IPS-18c (cell line): ENCODE results near the gene ADA.

Experiments used
- H3K4me3 ChIP-seq: 2 replicates; pipeline ENCODE4 v1.7.0; 2013; ENCODE audit warnings: low read depth, mild to moderate bottlenecking, low read length, moderate library complexity; ENCODE audit not compliant: insufficient read depth
- H3K9me3 ChIP-seq: one replicate; pipeline ENCODE4 v1.6.1; 2013; ENCODE audit warnings: mild to moderate bottlenecking, low read length, moderate library complexity; ENCODE audit not compliant: control insufficient read depth, insufficient read depth

ADA gene

GRCh38 chr20:44635877-44636276 lies 15.6 kb downstream of the ADA start:
- Histone ChIP-seq H3K4me3 (no peak overlapping the region), H3K9me3 (peaks cover 4% of the 10 kb centered on the region)

- Histone ChIP-seq H3K4me3 (no peak overlapping the region), H3K9me3 (no peaks in the 10 kb centered on the region)
Measured at GRCh38 chr20:44633872-44634600, 17.5 kb downstream of the ADA start.

GRCh38 chr20:44633187-44633810 lies 18.2 kb downstream of the ADA start:
- Histone ChIP-seq H3K4me3 (no peak overlapping the region), H3K9me3 (no peaks in the 10 kb centered on the region)

- H3K4me3 ChIP-seq: no peak overlapping the region
- no peaks in the 10 kb centered on the region for H3K9me3 ChIP-seq
Measured at GRCh38 chr20:44632103-44632752, 19.3 kb downstream of the ADA start.

GRCh38 chr20:44630297-44630696 lies 21.2 kb downstream of the ADA start:
- H3K4me3 ChIP-seq: no peak overlapping the region
- no peaks in the 10 kb centered on the region for H3K9me3 ChIP-seq

DNA sequence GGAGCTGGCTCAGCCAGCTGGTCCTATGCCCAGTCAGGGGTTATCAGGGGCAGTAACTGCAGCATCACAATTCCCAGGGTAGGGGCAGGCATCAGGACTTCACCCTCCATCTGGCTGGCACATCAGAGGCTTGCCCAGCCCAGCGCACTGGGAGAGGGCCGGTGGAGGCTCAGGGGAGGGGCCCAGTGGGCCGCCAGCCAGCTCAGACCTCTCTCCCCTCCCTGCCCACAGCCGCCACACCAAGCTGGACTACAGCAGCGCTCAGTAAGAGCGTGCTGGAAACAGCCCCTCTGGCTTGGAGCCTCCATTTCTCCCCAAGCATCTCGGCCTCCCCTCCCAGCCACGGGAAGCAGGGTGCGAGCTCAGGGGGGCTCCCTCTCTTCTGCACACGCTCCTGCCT lies 22.0 kb downstream of the ADA start:
- Histone ChIP-seq H3K4me3 (no peak overlapping the region), H3K9me3 (no peaks in the 10 kb centered on the region)

DNA sequence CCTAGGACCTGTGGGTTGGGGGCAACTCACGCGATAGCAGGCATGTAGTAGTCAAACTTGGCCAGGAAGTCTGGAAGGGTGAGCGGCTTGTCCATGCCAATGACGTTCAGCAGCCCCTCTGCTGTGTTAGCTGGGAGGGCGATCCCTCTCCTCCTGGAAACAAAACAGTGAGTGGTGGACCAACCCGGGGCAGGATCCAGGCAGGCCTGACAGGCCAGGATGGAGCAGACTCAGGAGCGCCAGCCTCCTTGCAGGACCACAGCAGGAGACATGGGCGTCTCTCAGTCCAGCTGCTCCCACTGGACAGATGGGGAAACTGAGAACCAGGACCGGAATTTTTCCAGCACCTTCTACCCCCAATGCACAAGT lies 22.5 kb downstream of the ADA start:
- Histone ChIP-seq H3K9me3 (no peaks in the 10 kb centered on the region), H3K4me3 (no peak overlapping the region)

GRCh38 chr20:44627364-44628010 lies 24.0 kb downstream of the ADA start:
- H3K4me3 ChIP-seq: no peak overlapping the region
- no peaks in the 10 kb centered on the region for H3K9me3 ChIP-seq

GRCh38 chr20:44626278-44626677 lies 25.2 kb downstream of the ADA start:
- Histone ChIP-seq H3K4me3 (no peak overlapping the region), H3K9me3 (no peaks in the 10 kb centered on the region)

DNA sequence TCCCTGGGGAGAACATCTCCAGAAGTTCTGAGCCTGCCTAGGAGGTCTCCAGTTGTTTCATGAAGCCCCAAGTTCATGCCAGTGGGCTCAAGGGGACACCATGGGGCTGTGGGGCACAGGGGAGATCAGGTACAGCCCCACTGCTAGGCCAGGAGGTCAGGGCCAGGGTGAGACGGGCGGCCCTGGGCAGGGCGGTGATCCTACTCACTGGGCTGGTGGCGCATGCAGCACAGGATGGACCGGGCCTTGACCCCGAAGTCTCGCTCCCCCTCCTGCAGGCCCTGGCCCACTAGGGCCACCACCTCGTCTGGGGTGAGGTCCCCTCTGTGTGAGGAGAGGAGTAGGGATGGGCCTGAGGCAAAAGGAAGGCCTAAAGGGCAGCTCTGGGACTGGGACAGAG lies 26.1 kb downstream of the ADA start:
- H3K9me3 ChIP-seq: no peaks in the 10 kb centered on the region
- H3K4me3 ChIP-seq: no peak overlapping the region

DNA sequence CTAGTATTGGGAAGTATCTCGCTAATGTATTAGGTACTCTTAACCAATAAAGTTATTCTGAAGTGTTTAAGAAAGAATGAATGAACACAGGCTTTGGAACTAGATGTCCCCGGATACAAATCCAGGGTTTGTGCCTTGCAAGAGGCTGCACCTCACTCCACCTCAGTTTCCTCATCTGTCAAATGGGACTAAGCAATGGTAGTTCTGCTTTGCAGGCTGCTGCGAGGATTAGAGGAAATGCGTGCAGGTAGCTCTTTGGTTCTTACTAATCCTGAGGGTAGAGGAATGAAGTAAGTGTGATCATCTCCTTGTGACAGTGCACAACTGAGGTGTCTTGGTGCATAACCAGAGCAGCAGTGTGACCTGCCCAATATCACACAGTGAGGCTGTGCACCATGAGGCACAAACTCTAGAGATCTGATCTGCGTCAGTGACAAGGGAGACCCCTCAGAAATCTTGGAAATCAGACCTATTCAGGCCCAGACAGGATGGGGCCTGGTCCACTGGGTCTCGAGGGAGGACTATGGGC lies 26.7 kb downstream of the ADA start:
- Histone ChIP-seq H3K9me3 (no peaks in the 10 kb centered on the region), H3K4me3 (no peak overlapping the region)

- Histone ChIP-seq H3K9me3 (no peaks in the 10 kb centered on the region), H3K4me3 (no peak overlapping the region)
Measured at GRCh38 chr20:44624152-44624551, 27.3 kb downstream of the ADA start.

DNA sequence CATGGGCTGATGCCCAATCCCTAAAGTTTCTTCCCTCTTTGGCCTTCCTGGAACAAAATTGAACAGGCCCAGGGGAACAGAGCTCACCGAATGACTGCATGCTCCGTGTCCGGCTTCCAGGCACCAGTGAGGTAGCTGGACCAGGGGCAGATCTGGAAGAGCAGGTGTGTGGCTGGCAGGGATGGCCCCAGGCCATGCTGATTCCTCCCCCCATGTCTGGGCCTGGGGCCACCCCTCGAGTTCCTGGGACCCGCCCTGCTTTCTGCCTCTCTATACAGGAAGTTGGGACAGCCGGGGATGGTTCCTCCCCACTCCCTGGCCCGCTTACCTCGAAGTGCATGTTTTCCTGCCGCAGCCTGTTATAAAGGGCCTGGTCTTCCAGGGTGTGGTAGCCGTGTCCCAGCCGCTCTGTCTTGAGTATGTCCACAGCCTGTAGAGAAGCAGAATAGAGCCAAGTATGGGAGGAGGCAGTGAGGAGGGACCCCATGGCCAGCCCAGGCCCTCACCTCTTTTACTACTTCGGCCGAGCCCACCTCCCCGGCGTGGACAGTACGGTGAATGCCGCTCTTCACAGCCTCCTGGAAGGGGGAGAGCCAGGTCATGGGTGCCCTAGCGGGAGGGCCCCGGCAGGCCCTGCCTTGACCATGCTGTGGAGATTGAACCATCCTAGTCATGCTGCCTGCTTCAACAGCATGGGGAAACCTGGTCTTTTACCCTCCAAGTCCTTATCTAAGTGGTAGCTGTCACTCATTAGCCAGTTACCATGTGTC lies 28.8 kb downstream of the ADA start:
- H3K9me3 ChIP-seq: no peaks in the 10 kb centered on the region
- no peak overlapping the region for H3K4me3 ChIP-seq

DNA sequence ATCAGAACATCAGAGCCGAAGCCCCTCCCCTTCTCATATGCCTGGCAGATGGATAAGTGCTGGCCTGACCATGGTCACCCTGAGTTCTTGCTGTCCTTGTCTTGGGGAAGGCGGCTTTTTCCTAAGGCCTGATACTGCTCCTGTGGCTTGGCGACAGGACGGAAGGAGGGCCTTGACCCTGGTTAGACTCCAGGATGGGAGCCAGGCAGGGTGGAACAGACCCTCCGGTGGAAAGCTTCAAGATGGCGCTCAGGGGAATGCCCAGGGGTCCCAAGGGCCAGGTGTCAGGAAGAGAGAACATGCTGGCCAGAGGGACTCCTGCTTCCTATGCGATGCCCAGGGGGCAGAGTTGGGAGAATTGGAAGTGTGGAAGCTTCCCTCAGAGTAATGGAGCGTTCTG lies 29.6 kb downstream of the ADA start:
- Histone ChIP-seq H3K9me3 (no peaks in the 10 kb centered on the region), H3K4me3 (no peak overlapping the region)

GRCh38 chr20:44621325-44621724 lies 30.2 kb downstream of the ADA start:
- Histone ChIP-seq H3K4me3 (no peak overlapping the region), H3K9me3 (no peaks in the 10 kb centered on the region)

DNA sequence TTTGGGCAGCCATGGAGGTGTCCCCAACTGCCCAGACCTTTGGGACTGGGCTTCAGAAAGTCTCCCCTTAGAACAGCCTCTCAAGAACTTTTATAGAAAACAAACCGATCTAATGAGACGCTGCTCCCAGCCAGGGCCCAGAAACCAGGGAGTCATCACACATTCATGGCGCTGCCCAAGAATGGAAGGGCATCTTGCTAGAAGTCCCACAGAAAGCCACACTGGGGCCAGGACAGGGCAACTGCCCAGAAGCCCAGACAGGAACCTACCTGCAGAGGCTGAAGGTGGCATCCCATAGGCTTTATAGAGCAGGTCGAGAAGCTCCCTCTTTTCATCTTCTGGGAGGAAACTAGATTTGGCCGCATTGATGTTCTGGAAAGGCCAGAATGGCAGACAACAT lies 31.5 kb downstream of the ADA start:
- H3K9me3 ChIP-seq: no peaks in the 10 kb centered on the region
- H3K4me3 ChIP-seq: no peak overlapping the region

DNA sequence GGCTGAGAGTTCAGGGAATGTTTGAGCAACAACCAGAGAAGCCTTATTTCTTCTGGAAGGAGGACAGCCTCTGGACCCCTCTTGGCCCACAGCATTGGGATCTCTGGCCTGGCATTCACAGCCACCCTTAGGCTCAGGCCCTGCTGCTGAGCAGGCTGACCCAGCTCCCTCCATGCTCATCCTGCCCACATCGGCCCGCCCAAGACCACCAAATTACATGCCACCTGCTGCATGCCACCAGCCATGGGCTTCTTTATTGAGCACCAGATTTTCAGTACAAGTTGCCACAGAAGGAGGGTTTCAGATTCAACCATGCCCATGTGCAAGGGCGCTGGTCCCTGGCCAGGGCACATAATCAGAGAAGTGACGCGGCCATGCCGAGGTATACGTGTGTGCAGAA lies 32.2 kb downstream of the ADA start:
- H3K9me3 ChIP-seq: no peaks in the 10 kb centered on the region
- H3K4me3 ChIP-seq: no peak overlapping the region
